CD4-positive, alpha-beta T cell treated with Interleukin-4 for 1 hour (primary cell): Measurements from ENCODE around the gene NTSR1.

Source experiments
- DNase-seq, 2 donors: peaks; one replicate each; pipeline ENCODE4 v3.0.0-alpha.2; 2020 to 2022

The NTSR1 gene

DNA sequence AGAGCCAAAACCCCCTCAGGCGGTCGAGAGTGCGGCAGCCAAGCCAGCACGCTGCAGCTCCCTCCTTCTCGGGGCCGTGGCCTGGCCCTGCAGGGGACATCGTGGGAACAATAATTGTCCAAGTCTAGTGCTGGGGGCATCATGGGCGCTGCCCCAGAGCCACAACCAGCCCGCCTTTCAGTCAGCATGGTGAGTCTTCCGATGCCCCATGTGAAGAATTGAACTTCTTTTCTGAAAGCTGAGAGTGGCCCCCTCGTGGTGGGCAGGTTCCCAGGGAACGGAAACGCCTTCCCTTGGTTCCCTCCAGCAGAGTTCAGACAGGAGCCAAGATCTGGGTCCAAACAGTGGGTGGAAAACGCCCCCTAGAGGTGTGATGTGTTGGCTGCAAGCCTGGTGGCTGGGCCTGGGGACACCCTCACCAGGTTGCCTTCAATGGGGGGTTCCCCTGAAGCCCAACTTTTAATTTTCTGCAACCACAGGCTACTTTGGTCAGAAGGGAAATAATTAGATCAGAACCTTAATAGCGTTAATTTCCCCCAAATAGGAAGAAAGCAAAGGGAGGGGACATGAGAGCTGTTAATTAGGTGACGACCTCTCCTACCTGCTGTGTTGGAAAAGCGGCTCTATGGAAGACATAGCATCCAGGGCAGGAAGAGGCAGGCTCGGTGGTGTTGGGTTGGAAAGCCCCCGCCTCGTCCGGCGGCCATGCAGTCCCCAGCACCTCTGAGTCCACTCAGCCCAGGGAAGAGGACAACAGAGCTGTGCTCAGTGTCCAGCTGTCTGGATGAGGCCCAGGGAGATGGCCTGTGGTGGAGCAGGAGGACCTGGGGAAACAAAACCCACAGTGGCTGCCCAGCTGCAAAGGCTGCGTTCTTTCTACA, 82.9 kb downstream of the NTSR1 start:
- peak; percentile 76 to 81 for DNase-seq

DNA sequence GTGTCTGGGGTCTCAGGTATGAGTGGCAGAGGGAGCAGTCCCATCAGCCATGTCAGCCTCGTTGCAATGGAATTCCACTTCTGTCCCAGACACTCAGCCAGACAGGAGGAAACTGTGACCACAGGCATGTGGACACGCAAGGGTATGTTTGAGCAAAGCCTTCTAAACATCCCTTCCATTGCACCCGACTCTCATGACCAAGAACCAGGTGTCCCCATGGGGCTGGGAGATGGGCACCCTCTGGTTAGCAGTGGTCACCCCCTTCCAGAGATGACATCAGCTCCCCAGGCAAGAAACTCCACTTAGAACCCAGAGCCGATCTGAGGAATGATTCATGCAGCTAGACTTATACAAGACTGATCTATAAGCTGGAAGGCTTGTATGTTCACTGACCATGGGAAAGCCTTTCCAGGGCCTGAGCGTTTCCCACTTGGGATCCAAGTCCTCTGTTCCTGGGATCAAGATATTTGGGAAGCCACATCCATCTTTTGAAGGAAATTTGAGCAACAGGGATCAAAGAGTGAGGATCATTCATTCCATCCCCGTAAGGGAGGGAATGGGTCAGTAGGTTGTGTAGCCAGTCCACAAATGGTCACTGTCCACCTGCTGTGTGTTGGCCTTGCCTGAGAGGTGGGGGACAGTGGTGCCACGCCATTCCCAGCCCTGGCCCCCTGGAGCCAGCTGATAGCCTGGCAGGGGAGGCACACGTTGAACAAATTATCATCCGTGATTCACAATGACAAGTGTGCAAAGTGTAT, 83.7 kb downstream of the NTSR1 start:
- DNase-seq = no peak

DNA sequence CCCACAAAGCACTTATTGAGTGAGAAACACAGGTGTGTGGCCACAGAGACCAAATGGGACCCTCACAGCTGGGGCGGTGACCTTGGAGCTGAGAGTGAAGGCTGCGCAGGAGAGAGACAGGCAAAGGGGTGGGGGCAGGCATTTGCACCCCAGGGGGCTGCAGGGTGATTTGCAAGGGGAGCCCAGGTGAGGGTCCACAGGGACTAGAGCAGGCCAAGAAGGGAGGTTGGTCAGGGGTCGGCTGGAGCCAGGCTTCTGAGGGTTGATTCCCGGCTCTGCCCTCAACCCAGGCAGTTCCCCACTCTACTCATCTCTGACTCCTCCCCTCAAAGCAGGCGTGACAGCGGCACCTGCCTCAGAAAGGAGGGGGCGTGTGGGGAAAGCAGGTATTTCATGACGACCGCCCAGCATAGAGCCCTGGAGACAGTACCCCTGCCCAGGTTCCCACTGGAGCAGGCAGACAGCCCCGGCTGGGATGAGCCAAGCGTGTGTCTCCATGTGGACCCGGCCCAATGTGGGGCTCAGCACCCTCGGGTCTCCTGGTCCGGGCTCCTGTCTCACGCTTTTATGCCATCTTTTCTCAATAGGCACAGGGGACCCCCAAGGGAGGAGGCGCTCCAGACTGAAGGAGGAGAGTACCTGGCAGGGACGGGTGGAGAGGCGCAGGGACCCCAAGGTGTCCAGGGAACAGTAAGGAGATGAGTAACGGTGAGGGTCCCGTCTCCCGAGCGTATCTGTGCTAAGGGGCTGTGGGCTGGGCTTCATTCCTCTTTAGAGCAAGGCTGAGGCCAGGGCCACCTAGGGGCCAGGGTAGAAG, 84.5 kb downstream of the NTSR1 start:
- no peak for DNase-seq

DNA sequence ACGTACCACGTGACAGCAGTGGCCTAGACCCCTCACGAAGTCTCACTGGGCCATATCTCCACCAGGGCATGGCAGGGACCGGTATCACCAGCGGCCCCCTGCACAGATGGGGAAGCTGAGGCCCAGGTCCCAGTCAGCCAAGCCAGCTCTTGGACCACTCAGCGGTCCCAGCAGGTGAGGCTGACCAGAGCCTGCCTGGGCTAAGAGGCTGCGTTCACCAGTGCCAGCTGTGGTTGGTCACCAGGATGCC, 85.0 kb downstream of the NTSR1 start:
- DNase-seq = no peak

DNA sequence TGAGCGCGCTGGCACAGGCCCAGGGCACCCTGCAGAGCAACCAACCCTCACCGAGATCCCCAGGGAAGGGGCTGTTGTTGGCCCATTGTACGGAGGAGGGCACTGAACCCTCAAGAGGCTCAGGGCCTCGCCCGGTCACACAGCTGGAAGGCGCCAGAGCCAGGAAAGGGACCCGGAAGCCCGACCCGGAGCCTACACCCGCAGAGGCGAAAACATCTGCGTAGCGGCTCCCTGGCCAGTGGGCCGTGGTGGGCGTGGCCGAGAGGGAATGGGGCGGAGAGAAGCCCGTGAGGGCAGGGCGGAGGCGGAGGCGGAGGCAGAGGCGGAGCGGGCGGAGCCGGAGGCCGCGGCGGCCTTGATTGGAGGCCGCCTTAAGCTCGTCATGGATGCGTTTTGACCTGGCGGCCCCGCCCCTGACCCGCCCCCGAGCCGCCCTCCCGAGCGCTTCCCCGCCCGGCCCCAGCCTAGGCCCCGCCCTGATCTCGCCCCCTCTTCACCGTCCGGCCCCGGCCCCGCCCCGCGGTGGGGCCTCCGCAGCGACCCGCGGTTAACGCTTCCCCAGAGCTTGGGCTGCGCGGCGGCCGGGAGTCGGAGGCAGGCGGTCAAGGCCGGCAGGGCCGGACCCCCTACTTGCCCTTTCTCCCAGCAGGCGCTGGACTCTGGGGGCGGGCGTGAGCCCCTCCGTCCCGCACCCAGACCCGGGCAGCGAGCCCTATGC, 85.5 kb downstream of the NTSR1 start:
- DNase-seq = peak; percentile 95 to 96

DNA sequence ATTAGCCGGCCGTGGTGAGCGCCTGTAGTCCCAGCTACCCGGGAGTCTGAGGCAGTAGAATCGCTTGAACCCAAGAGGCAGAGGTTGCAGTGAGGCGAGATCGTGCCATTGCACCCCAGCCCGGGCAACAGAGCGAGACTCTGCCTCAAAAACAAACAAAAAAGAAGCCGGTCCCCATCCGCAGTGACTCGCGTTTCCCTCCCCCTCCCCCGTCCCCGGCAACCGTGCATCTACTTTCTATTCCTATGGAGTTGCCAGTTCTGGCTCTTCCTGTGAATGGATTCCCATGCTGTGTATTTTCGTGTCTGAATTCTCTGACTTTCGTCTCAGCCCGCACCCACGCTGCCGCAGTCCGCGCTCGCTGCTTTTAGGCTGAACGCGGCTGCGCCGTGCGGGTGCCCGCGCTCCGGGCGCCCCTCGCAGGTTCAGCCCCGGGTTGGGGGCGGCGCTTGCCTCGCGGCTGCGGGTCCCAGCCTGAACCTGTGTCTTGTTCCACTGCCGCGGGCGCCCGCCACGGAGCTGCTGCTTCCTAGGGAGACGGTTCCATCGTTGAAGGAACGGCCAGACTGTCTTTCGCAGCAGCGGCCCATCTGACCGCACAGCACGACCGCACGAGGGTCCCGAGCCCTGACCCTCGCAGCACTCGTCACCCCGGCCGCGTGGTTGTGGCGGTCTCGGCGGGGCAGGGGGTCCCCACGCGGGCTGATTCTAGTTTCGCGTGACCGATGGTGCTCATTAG, 86.6 kb downstream of the NTSR1 start:
- DNase-seq = peak; percentile 56 to 65

DNA sequence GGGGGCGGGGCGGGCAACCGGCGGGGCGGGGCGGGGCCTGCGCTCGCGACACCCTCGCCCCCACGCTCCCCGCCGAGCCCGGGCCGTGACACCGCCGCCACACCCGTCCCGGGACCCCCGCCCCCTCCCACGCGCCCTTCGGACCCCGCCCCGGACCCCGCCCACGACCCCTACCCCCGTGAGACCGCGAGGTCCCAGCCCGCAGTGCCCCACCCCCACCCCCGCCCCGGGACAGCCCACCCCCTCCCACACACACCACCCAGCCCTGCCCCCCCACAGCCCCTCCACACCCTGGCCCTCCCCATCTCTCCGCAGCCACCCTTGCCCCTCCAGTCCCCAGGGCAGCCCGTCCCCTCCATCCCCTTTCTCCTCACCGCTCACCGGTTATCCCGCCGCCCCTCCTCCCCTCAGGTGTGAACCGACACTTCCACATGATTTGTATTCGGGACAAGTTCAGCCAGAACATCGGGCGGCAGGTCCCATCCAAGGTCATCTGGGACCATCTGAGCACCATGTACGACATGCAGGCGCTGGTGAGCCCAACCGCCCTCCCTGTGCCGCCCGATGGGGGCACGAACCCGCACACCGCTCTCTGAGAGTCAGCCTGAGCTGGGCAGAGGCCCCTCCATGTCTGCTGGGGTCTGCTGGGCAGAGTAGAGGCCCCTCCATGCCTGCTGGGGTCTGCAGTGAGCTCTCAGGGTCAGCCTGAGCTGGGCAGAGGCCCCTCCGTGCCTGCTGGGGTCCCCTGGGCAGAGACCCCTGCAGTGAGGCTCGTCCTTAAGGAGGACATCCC, 88.3 kb downstream of the NTSR1 start:
- DNase-seq = no peak

DNA sequence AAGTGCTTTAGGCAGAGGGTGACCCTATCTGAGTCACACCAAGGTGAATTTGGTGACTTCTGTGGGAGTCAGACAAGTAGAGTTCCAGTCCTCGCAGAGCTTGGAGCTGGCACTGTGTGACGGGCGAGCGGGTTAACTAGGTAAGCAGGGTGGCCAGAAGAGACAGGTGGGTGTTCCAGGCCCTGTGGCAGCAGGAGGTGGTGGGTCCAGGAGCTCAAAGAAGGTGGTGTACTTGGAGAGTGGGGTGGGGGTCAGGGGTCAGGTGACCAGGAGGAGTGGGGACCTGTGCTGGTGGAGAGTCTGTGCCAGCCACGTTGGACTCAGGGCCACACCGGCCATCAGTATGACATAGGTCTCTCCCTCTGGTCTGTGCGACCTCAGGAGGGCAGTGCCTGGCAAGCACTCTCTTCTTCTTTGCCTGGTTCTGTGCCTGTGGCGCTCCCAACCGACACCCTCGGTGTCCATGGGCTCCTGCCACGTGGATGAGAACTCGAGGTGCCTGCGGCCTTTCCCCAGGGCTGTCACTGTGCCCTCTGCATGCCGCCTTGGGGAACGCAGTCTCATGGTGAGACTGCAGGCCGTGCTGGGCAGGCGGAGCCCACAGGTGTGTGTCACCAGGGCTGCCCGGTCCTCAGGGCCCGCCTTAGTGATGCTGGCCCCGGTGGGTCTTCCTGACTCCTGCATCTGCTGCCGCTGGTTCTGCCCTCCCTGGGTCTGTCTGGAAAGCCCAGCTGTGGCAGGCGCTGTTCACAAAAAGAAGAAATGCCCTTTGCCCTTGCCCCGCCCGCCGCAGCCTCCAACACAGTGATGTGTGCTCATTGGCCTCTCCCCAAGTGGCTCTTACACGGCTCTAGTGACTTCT, 89.3 kb downstream of the NTSR1 start:
- no peak for DNase-seq

DNA sequence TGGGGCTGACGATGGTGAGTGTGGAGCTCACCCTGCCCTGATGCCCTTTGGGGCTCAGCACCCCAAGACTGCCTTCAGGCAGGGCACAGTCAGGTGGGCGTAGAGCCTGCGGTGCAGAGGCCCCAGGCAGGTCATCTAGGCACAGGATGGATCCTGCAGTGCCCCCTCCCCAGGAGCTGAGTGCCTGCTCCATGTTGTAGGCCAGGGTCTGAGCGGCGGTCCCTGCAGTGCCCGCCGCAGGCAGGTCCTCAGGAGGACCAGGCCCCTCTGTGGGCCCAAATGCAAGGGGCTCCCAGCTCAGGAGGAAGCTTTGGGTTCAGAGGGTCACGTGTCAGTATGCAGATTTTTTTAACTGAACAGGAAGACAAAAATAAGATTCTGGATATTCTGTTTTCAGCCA, 90.4 kb downstream of the NTSR1 start:
- no peak for DNase-seq

DNA sequence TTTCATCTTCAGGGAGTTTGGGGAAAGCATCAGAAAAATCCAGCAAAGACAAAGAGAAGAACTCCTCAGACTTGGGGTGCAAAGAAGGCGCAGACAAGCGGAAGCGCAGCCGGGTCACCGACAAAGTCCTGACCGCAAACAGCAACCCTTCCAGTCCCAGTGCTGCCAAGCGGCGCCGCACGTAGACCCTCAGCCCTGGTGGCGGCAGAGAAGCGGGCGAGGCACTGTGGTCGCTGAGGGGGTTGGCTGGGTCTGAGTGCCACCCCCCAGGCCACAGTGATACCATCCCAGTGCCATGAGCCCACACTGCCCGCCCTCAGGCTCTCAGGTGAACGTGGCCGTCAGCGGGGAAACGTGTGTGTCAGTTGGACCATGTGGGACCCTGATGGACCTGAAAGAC, 90.8 kb downstream of the NTSR1 start:
- no peak for DNase-seq

DNA sequence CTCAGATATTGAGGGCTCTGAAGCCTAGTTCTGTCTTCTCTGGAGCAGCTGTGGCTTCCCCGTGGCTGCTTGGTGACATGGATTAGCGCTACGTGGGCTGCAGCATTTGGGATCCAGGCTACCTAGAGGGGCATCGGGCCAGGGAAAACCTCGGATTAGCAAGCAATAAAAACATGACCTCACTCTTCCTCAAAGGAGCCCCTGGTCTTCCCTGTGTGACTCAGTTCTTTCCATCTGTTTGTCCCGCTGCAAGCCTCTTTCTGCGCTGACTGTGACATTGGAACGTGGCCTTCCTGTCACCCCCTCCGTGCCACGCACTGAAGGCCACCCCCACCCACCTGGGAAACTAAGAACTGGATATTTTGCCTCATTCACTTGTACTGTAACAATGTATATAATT, 91.2 kb downstream of the NTSR1 start:
- no peak for DNase-seq

DNA sequence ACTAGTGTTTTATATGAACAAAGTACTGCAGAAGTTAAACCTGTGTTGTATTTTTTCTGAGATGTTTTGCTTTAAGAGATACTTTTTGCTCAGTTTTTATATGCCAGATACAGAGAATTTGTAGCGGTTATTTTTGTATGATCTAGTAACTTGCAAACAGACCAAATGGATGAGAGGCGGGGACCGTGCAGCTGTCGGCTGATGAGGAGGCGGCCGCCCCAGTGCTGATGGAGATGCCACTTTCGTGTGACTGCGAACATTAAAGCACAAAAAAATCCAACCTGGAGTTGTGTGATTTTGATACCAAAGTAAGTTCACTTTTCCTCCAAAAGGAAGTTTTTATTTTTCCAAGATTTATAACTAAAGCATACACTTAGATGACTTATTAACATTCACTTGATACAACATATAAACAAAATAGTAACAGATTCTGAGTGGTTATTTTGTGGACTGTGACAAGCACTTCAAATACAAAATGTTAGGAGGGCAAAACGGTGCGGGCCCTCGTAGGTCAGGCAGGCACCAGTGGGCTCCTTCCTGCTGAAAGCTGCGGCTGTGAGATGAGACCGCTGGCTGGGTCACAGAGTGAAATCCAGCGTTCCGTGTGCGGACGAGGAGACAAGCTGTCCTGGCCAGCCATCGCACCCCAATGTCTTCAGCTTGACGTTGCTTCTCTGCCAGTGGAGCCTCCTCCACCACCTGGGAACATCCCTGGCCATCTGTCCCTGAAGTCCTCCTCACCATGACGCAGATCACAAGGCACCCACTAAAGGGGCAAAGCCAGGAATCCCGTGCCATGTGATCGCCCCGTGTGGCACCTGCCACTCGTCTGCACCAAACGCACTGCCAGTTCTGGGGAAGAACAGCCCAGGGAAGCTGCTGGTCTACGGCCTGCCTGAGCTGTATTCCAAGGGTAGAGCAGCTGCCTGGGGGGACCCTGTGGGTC, 92.0 kb downstream of the NTSR1 start:
- DNase-seq = no peak

DNA sequence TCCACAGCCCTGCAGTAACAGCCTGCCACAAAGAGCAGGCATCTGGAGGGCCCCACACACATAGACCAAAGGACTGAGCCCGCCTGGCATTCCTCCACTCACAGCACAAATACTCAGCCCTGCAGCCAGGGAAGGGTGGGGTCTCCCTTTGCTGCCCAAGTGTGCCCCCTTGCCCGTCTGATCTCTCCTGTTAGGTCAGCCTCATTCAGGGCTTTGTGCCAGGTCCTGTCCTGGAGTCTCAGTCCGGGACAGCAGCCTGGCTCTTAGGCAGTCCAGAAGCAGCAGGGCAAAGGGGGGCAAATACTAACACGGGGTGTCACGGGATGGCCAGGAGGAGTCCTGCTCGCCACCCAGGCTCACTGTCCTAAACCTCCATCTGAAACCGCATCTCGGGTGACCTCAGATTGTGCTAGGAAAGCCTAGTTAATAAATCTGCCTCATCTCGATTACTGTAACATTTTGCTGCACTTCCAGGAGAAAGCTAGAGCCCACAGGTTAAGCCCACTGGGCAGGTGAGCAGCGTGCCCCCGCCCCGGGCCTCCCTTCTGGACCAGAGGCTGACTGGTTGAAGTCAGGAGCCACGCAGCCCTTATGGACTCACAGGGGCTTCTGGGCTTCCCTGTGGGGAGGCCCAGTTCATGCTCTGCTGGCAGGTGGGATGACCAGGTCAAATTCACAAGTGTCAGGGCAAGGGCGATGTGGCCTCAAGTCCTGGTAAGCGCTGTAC, 92.8 kb downstream of the NTSR1 start:
- no peak for DNase-seq

DNA sequence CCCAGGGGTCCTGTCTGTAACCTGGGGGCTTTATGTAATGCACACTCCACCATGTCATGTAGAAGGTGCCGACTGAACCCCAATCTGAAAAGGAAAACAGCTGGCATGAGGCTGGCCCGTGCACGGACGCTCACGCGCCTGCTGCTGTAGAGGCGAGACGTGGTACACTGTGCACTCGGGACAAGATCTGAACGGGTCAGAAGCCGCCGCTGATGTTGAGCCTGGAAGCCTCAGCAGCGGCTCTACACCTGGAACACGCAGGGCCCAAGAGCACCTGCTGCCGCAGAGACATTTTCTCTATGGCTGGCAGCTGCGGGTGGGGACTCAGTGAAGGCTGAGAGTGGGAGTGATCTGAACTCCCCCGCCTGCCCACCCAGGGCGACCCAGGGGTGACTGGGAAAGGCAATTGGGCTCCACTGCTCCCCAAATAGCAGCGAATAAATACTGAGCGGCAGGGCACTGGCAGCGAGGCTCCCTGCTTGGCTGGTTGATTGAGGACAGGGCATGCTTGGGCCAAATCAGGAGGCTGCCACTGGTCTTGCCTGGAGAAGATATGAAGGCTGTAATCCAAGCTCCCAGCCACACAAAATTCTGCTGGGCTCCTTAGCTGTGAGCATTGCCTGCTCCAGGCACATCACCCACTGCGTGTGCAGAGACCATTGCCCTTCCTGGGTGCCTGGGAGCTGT, 93.5 kb downstream of the NTSR1 start:
- no peak for DNase-seq

DNA sequence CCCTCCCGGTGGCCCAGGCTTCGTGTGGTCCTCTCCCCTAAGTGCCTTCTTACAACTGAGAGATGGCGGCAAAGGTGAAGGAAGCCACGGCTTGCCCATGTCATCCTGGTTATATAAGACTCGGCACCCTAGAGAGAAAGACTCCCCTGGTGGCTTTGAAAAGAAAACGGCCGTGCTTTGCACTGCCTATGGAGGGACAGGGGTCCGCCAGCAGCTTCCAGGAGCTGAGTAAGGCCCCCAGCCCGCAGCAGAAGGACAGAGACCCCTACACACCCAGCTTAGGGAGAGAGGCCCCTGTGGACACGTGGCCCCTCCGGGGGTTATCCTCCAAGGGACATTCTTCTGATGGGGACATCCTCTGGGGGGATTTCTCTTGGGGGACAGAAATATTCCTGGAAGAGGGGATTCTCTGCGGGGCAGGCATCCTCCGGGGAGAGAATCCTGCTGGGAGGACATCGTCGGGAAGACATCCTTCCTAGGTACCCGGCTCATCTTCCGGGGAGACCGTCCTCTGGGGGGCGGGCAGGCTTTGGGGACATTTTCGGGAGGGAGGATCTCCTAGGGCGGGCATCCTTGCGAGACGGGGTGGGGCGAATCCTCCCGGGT, 95.5 kb downstream of the NTSR1 start:
- DNase-seq = peak; percentile 31 to 37

DNA sequence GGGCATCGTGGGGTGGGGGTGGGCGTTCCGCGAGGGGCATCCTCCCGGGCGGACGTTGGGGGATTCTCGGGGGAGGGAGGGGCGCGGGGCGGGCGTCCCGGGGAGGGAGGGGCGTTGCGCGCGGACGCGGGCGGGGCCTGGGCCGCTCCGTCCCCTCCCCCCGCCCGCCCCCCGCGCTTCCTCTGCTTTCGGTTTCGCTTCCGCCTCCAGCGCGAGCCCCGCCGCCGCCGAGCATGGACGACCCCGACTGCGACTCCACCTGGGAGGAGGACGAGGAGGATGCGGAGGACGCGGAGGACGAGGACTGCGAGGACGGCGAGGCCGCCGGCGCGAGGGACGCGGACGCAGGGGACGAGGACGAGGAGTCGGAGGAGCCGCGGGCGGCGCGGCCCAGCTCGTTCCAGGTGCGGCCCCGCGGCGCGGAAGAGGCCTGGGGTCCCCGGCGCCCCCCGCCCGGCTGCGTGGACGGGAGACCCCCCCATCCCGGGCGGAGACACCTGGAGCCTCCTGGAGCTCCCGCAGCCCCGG, 96.1 kb downstream of the NTSR1 start, which contains the start of gene OGFR:
TSS of gene OGFR (plus strand) at position 209 of the 528 bp plus-strand sequence. CDS start at position 234, 25 bp downstream.
- DNase-seq = peak; percentile 70 to 77

DNA sequence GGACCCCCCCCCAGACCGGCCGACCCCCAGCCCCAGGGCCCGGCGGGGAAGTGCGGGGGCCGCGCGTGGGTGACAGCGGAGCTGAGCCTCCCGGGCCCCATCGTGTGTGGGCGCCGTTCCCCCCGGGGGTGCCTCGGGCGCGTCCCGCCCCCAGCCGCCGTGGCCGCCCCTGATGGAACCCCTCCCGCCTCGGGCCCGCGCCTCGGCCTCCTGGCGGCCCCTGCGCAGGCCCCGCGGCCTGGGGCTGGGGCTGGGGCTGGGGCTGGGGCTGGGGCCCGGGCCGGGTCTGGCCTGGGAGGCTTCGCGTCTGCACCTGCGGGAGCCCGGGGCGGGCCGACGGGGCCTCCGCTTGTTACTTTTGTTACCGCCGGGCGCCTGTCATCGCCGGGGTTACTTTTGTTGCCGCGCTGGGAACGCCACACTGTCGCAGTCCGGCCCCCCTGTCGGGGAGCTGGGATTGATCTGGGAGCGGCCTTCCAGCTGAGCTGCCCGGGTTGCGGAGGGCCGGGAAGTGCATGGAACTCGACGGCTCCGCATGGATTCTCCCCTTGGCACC, 96.6 kb downstream of the NTSR1 start:
- no peak for DNase-seq
